K562 (cell line): ENCODE data around the gene PKLR. TPM values are rescaled to one million over a fixed set of nuclear protein-coding genes. Genes with fewer than 3 reads are reported as not detected.

ENCODE experiments used
- BRF2 ChIP-seq: IDR thresholded peaks from 3 replicates; pipeline ENCODE4 v1.6.1; 2011; ENCODE audit warnings: borderline replicate concordance, mild to moderate bottlenecking; ENCODE audit not compliant: insufficient read length, insufficient read depth
- CBX1 ChIP-seq: sonication (generic); IDR thresholded peaks from 2 replicates; pipeline ENCODE4 v1.6.1; 2016; ENCODE audit warnings: antibody characterized with exemption, low read depth, mild to moderate bottlenecking
- E2F1 ChIP-seq: sonication (generic); formaldehyde crosslinking; IDR thresholded peaks from 2 replicates; pipeline ENCODE4 v1.8.1; 2023; ENCODE audit warnings: mild to moderate bottlenecking, missing genetic modification reagents, moderate library complexity
- NCOA1 ChIP-seq: fragments of 450-650 bp; IDR thresholded peaks from 2 replicates; pipeline ENCODE4 v1.6.1; 2016; ENCODE audit warnings: low read depth
- NONO ChIP-seq, 2 experiments: fragments of 200-400 bp in 1 of 2; fragments of 450-650 bp in 1 of 2; formaldehyde crosslinking in 1 of 2; IDR thresholded peaks; 2 replicates each; pipeline ENCODE4 v1.6.1; 2017; ENCODE audit warnings: low read depth in 2 of 2, mild to moderate bottlenecking in 2 of 2, moderate library complexity in 2 of 2, low read length in 1 of 2
- NUFIP1 ChIP-seq: fragments of 450-650 bp; IDR thresholded peaks from 2 replicates; pipeline ENCODE4 v1.6.1; 2018; ENCODE audit not compliant: partially characterized antibody
- ZBTB34 ChIP-seq: fragments of 250-450 bp; sonication (Bioruptor Pico); IDR thresholded peaks from 2 replicates; pipeline ENCODE4 v1.8.0; 2021; ENCODE audit warnings: mild to moderate bottlenecking, moderate library complexity
- ZNF143 ChIP-seq: sonication (generic); formaldehyde crosslinking; IDR thresholded peaks from 2 replicates; pipeline ENCODE4 v1.9.0; 2022; ENCODE audit warnings: mild to moderate bottlenecking, missing genetic modification reagents
- ZNF23 ChIP-seq: fragments of 250-450 bp; sonication (Bioruptor Pico); IDR thresholded peaks from 2 replicates; pipeline ENCODE4 v1.4.0; 2020; ENCODE audit warnings: mild to moderate bottlenecking
- ZNF232 ChIP-seq: sonication (generic); formaldehyde crosslinking; IDR thresholded peaks from 2 replicates; pipeline ENCODE4 v1.8.0; 2022; ENCODE audit warnings: mild to moderate bottlenecking, missing genetic modification reagents
- ZNF253 ChIP-seq: fragments of 250-450 bp; sonication (Bioruptor Pico); conservative IDR thresholded peaks from 2 replicates; pipeline ENCODE4 v1.6.1; 2021; ENCODE audit warnings: mild to moderate bottlenecking
- ZNF407 ChIP-seq: fragments of 450-650 bp; IDR thresholded peaks from 2 replicates; pipeline ENCODE4 v1.6.1; 2016; ENCODE audit warnings: low read depth
- ZNF830 ChIP-seq: fragments of 250-450 bp; sonication (Bioruptor Pico); IDR thresholded peaks from 2 replicates; pipeline ENCODE4 v1.5.0; 2021; ENCODE audit warnings: mild to moderate bottlenecking
- ZSCAN32 ChIP-seq: fragments of 450-650 bp; formaldehyde crosslinking; IDR thresholded peaks from 2 replicates; pipeline ENCODE4 v1.4.0; 2020; ENCODE audit warnings: mild to moderate bottlenecking, moderate library complexity
- polyA plus RNA-seq, 8 experiments: library from polyadenylated mRNA; depleted of rRNA in 4 of 8; stranded (reverse) in 5 of 8; unstranded in 3 of 8; fragments of >200 nt; fragmentation: Nextera tagmentation in 2 of 8; fragmentation: Illumina TruSeq in 1 of 8; extraction: Ambion mirVana in 2 of 8; extraction: Trizol in 1 of 8; gene quantifications; 2 replicates each; pipeline versions ENCODE4 v1.2.1 to v1.2.3, GENCODE V29; 2011 to 2014; ENCODE audit warnings: inconsistent platforms in 1 of 8, missing spikeins in 1 of 8
- total RNA-seq, 7 experiments: library from RNA; depleted of rRNA in 6 of 7; stranded (reverse); fragments of >200 nt in 6 of 7; fragmentation: Illumina TruSeq in 2 of 7; extraction: Trizol in 2 of 7; gene quantifications; 2 replicates each; pipeline versions ENCODE4 v1.2.1 to v1.2.3, GENCODE V29; 2011 to 2021; ENCODE audit warnings: low replicate concordance in 1 of 7

Gene PKLR
- total and polyA plus RNA-seq, 9 of the 15 experiments (the other 6 are each of a cell fraction or from before 2014, with no cell fraction given) = 10.7 to 78.4 (median 38.2) TPM

GRCh38 chr1:155324037-155324716, 22.9 kb upstream of the PKLR start (continued):
- no peak for TF ChIP-seq ZNF23 (CRISPR knock-in tag)
- no peak for TF ChIP-seq NUFIP1
- 0 out of 2 replicates have a peak, but pooled peaks have one; percentile 29 for TF ChIP-seq ZNF143 (CRISPR knock-in tag)
- TF ChIP-seq ZNF407 = no peak
- TF ChIP-seq ZSCAN32 (CRISPR knock-in tag) = no peak
- no peak for TF ChIP-seq ZNF232 (CRISPR knock-in tag)
- TF ChIP-seq ZNF830 = 0 out of 2 replicates have a peak, but pooled peaks have one; percentile 44
- TF ChIP-seq ZNF253 (CRISPR knock-in tag) = no peak
- TF ChIP-seq E2F1 (CRISPR knock-in tag) = no peak
- no peak for TF ChIP-seq NCOA1
- TF ChIP-seq CBX1 = peak; percentile 64; the same call in 1 of the 2 replicates
- no peak for TF ChIP-seq BRF2
- TF ChIP-seq ZBTB34 (CRISPR knock-in tag) = no peak
- peak in 1 of 2 experiments; percentile 75; a peak in 1 of 4 replicates for TF ChIP-seq NONO (IDR thresholded peaks at IDR 0.05; ENCODE audit: low read depth in 2 of 2, low read length in 1 of 2)
